ENCODE data around the gene SLC37A1.

The SLC37A1 gene

GRCh38 chr21:42503711-42504110 lies 9.9 kb upstream of the SLC37A1 start:
- in situ Hi-C loops (cut with HindIII; ENCODE audit: low sequenced_read_pairs): no loop called here

GRCh38 chr21:42505090-42505726 lies 8.4 kb upstream of the SLC37A1 start:
- in situ Hi-C loops (cut with HindIII; ENCODE audit: low sequenced_read_pairs): no loop called here

GRCh38 chr21:42507418-42507817 lies 6.2 kb upstream of the SLC37A1 start:
- in situ Hi-C loops (cut with HindIII; ENCODE audit: low sequenced_read_pairs): no loop called here

DNA sequence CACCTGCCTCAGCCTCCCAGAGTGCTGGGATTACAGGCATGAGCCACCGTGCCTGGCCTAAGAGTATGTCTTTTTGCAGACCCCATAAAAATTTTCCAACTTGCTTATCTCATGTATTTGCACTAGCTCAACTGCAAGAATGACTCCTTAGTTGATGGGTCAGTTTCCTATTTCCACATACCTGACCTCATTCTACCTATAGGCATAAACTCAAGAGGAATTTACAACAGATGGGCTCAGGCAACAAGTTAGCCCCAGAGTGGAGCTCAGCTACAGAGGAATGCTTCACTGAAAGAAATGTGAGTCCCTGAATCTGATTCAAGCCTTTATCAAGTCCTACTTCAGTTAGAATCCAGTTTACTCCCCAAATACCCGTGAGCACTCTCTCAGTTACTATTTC lies 5.3 kb upstream of the SLC37A1 start:
- in situ Hi-C loops (cut with HindIII; ENCODE audit: low sequenced_read_pairs): no loop called here

DNA sequence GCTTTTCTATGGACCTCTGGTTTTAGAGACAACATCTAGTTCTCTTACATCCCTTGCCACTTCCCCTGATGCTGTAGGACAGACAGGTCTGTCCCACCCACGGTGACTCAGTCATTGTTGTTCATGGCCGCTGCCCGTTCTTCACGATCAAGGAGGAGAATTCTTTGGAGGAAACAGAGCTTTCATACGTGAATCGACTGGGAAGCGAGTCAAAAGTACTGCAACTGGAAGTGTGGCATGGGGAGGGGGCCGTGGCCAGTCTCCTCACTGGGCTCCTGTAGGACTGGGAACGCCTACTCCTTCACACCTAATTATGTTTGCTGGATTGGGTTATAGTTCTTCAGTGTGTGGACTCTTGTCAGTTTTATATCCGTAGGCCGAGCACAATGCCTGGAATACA lies 4.4 kb upstream of the SLC37A1 start:
- in situ Hi-C loops (cut with HindIII; ENCODE audit: low sequenced_read_pairs): no loop called here

- in situ Hi-C loops (cut with HindIII; ENCODE audit: low sequenced_read_pairs): no loop called here
These were observed 1.2 kb upstream of the SLC37A1 start for GRCh38 chr21:42512346-42513034.

DNA sequence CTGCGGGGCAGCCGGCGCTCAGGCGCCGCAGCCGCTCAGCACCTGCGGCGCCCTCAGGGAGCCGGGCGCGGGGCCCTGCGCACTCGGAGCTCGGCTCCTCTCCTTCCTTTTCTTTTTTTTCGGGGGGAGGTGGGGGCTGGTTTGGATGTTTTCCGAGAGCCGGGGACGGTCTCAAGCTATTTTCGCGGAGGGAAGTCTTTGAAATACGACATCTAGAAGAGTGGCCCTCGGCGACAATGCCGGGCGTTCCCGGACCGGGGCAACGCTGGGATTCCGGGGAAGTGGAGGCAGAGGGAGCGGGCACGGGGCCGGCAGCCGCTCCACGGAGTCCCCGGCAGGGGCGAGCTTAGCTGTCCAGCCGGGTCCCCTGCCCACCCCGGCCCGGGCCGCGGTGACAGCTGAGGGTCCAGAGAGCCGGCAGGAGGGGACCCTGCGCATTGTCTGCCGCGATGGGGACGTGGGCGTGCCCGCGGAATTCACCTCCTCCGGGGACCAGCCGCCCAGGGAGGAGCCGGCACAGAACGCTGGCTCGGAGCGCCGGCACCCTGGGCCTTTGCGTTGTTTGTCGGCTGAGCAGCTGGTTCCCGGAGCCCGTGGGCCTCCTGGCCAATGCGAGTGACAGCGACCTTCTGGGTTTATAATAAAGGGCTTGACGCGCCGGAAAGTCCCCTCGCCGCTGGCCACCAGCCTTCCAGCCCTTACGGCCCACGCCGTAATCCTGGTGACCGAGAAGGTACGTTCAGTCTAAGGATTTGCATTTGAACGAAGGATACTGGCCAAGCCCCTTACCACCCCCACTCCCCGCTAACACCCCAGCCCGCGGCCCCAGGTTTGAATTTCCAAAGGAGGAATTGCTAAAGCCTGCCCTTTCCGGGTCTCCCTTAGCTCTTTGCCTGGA lies 582 bp downstream of the SLC37A1 start:
- in situ Hi-C loops (cut with HindIII; ENCODE audit: low sequenced_read_pairs): no loop called here

DNA sequence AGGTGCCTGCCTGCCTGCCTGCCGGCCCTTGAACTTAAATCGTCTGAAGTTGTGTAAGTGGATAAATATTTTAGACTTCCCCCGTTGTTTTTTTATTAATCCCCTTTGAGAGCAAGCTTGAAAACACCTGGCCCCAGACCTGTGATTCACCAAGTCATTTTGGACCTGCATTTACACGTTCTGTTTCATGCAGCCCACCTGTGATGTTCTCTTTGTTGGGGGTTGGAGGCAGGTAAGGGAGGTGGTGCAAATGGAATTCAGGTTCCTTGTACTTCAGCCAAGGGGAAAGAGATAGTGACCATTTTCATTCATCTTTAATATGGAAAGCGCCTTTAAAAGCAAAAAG lies 1.2 kb downstream of the SLC37A1 start:
- in situ Hi-C loops (cut with HindIII; ENCODE audit: low sequenced_read_pairs): no loop called here

GRCh38 chr21:42515708-42516502 lies 2.3 kb downstream of the SLC37A1 start:
- in situ Hi-C loops (cut with HindIII; ENCODE audit: low sequenced_read_pairs): no loop called here

GRCh38 chr21:42518215-42518614 lies 4.6 kb downstream of the SLC37A1 start:
- in situ Hi-C loops (cut with HindIII; ENCODE audit: low sequenced_read_pairs): no loop called here

DNA sequence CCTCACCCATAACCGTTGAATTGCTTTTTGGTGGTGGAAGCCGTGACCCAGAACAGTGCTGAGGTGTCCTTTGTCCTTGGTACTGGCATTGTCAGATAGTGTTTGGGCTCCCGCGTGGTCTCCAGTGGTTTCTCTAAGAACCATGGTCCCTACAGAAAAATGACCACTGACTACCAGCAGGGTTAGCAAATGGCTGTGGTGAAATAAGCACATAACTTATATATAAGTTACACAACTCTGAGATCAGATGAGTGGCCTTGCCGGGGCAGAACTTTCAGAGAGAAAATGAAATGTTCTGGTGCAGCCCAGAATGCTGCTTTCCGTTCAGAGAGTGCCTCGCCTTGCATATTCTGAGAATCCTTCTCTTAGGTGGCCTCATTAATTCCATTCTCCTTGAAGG lies 5.0 kb downstream of the SLC37A1 start:
- in situ Hi-C loops (cut with HindIII; ENCODE audit: low sequenced_read_pairs): no loop called here

- in situ Hi-C loops (cut with HindIII; ENCODE audit: low sequenced_read_pairs): no loop called here
These were observed 7.1 kb downstream of the SLC37A1 start for GRCh38 chr21:42520628-42521253.

- in situ Hi-C loops (cut with HindIII; ENCODE audit: low sequenced_read_pairs): no loop called here
These were observed 7.7 kb downstream of the SLC37A1 start for GRCh38 chr21:42521384-42521783.

GRCh38 chr21:42521805-42522204 lies 8.2 kb downstream of the SLC37A1 start:
- in situ Hi-C loops (cut with HindIII; ENCODE audit: low sequenced_read_pairs): no loop called here

- in situ Hi-C loops (cut with HindIII; ENCODE audit: low sequenced_read_pairs): no loop called here
These were observed 8.6 kb downstream of the SLC37A1 start for GRCh38 chr21:42522271-42522670.

DNA sequence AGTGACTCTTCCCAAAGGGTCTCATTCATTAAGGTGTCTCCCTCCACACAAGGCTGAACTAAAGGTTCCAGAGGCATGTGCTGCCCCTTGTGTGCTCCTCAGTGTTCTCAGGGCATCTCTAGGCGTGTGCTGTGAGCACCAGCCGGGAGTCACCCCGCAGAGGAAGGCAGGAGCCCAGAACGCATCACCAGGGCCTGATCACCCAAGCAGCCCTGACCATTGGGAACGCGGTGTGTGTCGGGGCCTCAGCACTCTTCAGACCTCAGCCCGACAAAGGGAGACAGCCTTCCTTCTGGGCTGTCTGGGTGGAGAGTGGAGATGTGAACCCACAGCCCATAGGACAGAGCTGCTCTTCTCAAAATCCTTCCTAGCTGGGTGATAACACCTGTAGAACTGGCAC lies 9.1 kb downstream of the SLC37A1 start:
- in situ Hi-C loops (cut with HindIII; ENCODE audit: low sequenced_read_pairs): no loop called here

GRCh38 chr21:42523211-42523610 lies 9.6 kb downstream of the SLC37A1 start:
- in situ Hi-C loops (cut with HindIII; ENCODE audit: low sequenced_read_pairs): no loop called here

DNA sequence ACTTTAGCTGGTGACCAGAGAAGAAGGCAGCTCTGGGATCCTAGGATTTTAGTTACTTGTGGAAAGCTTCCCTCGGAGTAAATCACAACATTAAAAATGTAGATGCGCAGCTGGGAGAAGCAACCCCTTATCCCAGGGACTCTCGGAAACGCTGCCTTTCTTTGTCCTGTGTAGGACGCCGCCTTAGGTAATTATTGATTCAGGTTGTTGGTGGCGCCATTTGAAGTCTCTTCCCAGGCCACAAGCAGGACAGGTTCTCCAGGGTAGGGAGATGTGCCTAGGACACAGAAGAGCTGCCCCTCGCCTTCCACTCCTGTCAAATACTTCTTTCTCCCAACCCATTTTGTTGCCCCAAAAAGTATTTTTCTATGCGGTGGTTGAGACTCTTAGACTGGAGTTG lies 10.3 kb downstream of the SLC37A1 start:
- in situ Hi-C loops (cut with HindIII; ENCODE audit: low sequenced_read_pairs): no loop called here

- in situ Hi-C loops (cut with HindIII; ENCODE audit: low sequenced_read_pairs): no loop called here
These were observed 10.8 kb downstream of the SLC37A1 start for GRCh38 chr21:42524341-42525028.

GRCh38 chr21:42525029-42525581 lies 11.5 kb downstream of the SLC37A1 start:
- in situ Hi-C loops (cut with HindIII; ENCODE audit: low sequenced_read_pairs): no loop called here
